LHCN-M2 (cell line): ENCODE measurements around the gene FUZ. TPM values are rescaled to one million over a fixed set of nuclear protein-coding genes. Genes with fewer than 3 reads are reported as not detected.

Source experiments
- DNase-seq: peaks from one replicate; pipeline ENCODE4 v3.0.0-alpha.2; 2012; ENCODE audit warnings: low read depth
- total RNA-seq: library from RNA; depleted of rRNA; stranded (reverse); fragments of >200 nt; gene quantifications from 2 replicates; pipeline ENCODE4 v1.2.3, GENCODE V29; 2014

The FUZ gene
- total RNA-seq, 1 experiment from 2014 or later: 27.6 TPM

DNA sequence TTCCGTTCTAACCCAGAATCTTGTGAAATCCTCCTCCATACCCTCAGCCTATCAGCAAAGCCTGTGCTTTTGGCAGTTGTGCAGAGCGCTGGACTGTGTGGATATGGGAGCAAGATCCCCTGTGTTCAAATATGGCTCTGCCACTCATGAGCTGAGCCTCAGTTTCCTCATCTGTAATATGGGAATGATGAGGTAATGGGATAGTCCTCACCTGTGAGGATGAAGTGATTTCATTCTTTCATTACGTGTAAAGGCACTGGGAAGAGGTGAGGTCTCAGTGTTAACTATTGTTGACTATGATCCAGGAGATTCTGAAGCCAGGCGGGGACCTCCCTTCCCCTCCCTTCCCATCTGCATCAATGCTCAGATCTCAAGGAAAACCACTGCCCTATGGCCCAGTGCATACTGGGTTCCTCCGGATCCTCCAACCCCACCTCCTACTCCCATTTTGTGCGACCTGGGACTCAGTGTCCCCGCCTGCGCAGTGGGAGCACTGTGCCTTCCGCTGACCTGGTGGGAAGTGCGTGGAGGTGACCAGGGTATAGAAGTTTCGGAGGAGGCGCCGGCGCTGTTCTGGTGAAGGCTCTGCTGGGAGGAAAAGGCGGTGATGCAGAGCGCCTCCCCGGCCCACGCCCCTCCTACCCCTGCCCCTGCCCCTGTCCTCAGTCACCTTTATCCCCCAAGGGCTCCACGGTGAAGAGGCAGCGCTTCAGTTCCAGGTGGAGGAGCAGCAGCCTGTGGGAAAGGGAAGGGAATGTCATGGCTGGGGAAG lies 5.0 kb downstream of the FUZ start:
- no peak for DNase-seq

DNA sequence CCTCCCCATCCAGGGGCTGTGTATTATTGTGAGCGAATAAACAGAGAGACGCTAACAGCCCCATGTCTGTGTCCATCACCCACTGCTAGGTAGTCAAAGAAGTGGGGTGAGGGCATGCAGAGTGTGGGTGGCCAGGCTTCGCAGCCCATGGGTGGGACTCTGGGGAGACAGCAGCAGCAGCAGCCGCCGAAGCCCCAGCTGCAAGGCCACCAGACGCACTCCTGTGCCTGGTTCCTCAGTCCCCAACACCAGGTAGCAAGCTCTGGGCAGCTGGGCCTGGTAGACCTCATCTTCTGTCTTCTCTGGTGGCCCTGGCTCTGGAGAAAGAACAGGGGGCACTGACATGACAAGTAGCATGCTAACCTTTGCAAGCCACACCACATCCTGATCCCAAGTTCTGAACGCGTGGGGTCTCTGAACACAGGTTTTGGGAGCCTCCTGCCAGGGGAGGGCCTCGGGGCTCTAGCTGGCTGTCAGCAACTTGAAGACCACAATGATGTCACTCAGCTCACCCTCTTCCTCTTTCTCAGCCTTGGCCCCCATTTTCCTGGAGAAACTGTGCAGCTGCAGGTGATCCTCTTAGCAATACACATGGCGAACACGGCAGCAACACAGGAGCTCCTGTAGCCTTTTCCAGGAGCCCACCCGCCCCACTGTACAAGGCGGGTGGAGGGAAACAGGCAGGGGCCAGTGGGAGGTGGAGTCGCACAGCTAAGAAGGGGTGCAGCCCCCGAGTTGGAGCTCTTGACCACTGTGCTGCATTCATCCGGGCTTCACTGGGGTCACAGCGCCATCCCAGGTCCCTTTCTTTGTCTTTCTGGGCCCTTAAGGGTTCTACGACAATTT lies 5.8 kb downstream of the FUZ start:
- no peak for DNase-seq

DNA sequence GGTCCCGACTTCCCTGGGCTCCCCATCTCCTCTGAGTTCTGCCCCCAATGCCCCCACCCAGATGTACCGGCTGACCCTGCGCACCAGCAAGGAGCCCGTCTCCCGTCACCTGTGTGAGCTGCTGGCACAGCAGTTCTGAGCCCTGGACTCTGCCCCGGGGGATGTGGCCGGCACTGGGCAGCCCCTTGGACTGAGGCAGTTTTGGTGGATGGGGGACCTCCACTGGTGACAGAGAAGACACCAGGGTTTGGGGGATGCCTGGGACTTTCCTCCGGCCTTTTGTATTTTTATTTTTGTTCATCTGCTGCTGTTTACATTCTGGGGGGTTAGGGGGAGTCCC lies 6.5 kb downstream of the FUZ start:
- no peak for DNase-seq

DNA sequence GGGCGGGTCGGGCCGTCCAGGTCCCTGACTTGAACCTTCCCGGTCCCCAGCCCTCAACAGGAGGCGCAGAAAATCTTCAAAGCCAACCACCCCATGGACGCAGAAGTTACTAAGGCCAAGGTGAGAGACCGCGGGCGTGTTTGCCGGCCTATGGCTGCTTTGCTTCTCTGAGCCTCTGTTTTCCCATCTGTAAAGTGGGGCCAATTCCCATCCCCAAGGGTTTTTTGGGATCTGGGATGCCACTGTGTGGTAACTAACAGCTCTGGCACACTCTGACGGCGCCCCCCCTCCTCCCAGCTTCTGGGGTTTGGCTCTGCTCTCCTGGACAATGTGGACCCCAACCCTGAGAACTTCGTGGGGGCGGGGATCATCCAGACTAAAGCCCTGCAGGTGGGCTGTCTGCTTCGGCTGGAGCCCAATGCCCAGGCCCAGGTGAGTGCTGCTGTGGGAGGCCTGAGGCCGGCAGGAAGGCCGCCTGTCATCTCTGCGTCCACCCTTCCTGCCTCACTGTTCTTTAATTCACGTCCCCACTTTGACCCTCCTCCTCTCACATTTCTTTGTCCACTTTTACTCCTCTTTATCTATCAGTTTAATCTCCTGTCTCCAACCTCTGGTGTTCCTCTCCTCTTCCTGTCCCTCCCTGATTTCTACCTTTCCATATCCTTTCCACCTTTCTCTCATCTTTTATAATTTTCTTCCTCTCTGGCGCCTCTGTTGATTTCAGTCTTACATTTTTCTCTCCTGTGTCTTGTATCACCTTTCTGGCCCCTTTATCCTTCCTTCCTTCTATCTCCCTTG lies 7.1 kb downstream of the FUZ start:
- no peak for DNase-seq

DNA sequence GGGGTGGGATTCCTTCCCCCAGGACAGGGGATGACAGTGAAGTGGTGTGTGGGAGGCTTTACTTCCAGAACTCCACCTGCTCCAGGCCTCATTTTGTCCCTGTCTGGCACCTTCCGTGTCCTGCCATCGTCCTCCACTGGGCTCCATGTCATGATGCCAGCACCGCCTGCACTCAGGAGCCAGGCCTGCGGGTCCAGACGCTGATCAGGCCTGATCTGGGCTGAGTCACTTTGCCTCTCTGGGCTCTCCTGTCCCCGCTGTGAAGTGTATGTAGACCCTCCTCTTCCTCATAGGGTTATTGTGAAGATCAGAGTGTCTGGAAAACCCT lies 9.6 kb downstream of the FUZ start:
- no peak for DNase-seq

DNA sequence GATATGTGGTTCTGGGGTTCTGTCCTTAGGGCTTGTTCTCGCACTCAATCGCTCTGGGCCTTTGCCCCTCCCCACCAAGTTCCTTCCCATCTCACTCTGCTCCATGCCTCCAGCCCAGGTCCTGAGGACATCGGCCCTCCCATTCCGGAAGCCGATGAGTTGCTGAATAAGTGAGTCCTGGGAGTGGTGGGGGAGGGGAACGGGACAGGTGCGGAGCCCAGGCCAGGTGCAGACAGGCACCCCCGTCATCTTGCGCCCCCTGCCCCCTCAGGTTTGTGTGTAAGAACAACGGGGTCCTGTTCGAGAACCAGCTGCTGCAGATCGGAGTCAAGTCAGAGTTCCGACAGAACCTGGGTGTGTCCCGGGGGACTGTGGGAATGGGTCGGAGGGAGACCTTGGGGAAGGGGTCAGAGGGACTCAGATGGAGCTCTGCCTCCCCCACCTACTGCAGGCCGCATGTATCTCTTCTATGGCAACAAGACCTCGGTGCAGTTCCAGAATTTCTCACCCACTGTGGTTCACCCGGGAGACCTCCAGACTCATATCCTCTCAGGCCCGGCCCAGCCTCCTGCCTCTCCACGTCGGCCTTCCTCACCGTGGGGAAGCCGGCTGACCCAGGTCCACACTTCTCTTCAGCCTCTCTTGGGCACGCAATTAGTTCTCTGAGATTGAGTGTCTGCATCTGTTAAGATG lies 10.1 kb downstream of the FUZ start:
- no peak for DNase-seq

DNA sequence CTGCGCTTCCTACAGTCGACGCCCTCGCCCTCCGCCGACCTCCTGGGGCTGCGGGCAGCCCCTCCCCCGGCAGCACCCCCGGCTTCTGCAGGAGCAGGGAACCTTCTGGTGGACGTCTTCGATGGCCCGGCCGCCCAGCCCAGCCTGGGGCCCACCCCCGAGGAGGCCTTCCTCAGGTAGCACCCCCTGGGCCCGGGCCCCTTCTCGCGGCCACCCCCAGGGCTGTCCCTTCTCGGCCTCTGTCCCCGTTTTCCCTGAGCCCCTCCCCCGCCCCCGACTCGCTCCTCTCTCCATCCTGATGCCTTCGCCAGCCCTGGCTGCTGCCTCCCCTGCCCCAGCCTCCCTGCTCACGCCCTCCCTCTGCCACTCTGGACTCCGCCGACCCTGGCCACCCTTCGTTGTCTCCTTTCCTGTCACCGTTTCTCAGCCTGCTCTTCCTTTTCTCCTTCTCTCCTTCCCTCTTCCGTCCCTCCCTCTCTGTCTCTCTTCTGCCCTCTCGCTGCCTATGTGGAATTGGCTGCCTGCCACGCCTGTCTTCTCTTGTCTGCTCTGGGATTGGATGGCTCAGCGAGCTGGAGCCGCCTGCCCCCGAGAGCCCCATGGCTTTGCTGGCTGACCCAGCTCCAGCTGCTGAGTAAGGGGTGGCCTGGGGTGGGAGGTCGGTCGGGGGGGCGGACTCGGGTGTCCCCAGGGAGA lies 11.0 kb downstream of the FUZ start:
- DNase-seq: no peak

DNA sequence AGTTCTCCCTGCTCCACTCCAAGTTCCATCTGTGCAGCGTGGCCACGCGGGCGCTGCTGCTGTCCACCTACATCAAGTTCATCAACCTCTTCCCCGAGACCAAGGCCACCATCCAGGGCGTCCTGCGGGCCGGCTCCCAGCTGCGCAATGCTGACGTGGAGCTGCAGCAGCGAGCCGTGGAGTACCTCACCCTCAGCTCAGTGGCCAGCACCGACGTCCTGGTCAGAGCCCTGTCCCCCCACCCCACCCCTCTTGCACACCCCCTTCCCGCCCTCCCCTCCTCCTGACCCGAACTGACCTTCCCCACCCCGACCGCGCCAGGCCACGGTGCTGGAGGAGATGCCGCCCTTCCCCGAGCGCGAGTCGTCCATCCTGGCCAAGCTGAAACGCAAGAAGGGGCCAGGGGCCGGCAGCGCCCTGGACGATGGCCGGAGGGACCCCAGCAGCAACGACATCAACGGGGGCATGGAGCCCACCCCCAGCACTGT lies 11.6 kb downstream of the FUZ start:
- DNase-seq: no peak

DNA sequence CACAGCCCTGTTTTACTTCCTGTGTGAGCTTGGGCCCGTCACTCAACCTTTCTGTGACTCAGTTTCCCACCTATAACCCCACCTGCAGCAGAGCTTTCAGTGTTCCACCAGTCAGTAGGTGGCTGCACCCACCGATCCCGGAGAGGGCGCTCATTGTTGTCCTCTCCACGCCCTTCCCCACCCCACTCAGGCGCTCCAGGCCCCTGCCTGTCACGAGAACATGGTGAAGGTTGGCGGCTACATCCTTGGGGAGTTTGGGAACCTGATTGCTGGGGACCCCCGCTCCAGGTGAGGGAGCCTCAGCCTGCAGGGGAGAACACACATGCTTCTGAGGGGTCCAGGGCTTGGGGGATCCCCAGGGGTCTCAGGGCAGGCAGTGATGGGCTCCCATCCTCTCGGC lies 12.3 kb downstream of the FUZ start:
- no peak for DNase-seq

DNA sequence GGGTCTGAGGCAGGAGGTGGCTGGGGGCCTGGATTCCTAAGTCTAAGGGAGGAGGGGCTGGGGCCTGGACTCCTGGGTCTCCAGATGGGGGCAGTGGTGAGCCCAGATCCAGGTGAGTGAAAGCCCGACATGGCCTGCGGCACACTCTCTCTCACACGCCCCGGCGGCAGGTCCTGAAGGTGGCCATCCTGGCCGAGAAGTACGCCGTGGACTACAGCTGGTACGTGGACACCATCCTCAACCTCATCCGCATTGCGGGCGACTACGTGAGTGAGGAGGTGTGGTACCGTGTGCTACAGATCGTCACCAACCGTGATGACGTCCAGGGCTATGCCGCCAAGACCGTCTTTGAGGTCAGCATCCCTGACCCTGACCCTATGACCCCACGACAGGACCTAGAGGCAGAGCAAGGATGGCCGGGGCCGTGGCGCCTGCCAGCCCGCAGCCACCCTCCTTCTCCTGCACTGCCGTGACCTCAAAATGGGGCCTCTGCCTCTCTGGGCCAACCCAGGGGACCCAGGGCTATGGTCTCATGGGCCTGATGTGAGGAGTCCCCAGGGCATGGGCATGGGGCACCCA lies 13.2 kb downstream of the FUZ start:
- no peak for DNase-seq

DNA sequence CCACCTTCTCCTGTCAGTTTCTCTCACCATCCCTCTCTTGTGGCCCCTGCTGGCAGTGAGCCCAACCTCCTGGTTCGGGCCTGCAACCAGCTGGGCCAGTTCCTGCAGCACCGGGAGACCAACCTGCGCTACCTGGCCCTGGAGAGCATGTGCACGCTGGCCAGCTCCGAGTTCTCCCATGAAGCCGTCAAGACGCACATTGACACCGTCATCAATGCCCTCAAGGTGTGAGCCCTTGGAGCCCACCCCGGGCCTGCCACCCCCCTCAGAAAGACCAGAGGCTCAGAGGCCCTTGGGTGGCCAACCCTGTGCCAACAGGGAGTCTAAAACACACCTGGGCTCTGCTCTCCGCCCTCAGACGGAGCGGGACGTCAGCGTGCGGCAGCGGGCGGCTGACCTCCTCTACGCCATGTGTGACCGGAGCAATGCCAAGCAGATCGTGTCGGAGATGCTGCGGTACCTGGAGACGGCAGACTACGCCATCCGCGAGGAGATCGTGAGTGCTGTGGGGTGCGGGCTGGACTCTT lies 13.8 kb downstream of the FUZ start:
- DNase-seq: no peak

DNA sequence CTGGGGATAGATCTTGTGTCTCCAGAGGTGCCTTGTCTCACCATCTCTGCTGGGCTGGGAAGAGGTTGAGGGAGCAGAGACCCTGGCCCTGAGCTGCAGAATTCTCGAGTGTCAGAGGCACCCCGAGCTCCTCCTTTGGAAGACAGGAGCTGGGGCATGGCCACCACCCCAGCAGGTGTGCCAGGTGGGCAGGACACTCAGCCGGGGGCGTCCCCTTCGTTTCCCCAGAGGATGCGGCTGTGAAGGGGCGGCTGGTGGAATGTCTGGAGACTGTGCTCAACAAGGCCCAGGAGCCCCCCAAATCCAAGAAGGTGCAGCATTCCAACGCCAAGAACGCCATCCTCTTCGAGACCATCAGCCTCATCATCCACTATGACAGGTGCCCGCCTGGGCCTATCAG lies 14.5 kb downstream of the FUZ start:
- DNase-seq: no peak

DNA sequence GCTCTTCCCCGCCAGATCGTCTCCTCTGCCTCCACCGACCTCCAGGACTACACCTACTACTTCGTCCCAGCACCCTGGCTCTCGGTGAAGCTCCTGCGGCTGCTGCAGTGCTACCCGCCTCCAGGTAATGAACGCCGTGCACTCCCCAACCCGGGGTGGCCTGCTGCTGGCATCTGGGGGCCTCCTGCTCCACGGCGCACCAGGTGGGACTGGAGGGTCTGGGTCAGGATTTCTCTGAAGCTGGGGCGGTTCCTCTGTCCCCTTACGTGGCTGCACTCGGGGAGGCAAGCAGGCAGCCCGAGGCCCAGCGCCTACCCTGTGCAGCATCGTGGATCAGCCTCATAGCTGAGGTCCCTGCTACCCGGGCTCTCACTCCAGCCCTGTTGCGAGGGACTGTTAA lies 17.5 kb downstream of the FUZ start:
- no peak for DNase-seq

DNA sequence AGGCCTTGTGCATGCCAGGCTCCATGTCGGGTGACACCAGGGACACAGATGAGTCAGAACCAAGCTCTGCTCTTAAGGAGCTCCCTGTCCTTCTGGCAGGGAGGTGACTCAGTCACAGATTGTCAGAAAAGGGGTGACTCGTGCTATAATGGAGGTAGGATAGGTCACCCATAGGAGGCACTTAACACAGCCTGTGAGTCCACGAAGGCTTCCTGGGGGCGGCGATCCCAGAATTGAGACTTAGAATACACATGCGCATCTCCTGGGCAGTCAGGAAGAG lies 19.6 kb downstream of the FUZ start:
- peak; percentile 33 for DNase-seq

DNA sequence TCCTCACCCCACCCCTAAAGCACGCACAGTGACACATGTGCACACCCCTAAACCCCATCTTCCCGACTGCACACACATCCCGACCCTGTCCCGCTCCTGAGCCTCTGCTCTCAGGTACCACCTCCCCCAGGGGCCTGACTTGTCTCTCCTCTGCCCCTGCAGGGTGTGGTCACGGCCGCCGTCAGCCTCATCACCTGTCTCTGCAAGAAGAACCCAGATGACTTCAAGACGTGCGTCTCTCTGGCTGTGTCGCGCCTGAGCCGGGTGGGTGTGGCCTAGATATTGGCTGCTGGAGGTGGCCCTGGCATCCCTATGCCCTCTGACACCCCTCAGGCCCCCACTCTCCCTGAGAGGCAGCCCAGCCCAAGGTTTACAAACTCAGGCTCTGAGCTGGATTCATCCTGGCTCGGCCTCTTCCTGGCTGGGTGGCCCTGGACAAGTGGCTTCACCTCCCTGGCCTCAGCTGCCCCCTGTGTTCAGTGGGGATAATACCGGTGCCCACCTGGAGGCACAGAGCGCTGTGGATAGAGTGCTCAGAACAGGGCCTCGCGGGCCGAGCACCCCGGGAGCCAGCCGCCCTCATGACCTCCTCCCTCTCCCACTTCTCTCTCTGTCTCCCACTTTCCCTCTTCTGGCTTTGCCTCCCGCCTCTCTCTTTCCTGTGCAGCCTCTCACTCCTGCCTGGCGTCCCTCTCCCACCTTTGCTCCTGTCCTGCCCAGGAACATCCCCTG lies 20.1 kb downstream of the FUZ start:
- DNase-seq: no peak

DNA sequence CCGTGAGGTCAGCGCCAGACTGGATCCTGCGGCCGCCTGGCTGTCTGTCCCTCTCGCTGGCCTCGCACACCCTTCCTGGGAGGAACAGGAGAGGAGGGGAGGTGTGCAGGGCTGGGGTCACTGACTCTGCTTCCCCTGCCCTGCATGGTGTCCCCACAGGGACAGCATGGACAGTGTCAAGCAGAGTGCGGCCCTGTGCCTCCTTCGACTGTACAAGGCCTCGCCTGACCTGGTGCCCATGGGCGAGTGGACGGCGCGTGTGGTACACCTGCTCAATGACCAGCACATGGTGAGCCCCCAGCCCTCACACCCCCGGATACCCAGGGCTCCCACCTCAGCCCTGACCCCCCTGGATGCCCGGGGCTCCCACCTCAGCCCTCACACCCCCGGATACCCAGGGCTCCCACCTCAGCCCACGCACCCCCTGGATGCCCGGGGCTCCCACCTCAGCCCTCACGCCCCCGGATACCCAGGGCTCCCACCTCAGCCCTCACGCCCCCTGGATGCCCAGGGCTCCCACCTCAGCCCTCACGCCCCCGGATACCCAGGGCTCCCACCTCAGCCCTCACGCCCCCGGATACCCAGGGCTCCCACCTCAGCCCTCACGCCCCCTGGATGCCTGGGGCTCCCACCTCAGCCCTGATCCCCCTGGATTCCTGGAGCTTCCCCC lies 21.2 kb downstream of the FUZ start:
- no peak for DNase-seq

DNA sequence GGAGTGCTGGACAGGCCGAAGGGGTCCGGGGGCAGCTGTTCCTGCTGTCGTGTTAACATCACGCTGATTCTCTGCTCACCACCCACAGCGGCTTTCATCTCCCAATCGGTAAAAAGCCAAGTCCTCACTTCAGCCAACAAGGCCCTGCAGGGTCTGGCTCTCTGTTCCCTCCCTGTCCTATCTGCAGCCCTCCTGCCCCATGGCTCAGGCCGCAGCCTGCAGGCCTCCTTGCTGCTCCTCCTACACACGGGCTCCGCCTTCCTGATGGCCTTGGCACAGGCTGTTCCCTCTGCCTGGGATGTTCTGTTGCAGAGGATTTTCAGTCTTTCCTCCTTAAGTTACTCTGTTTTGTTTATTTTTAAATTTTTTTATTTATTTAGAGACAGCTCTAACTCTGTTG lies 22.2 kb downstream of the FUZ start:
- no peak for DNase-seq

DNA sequence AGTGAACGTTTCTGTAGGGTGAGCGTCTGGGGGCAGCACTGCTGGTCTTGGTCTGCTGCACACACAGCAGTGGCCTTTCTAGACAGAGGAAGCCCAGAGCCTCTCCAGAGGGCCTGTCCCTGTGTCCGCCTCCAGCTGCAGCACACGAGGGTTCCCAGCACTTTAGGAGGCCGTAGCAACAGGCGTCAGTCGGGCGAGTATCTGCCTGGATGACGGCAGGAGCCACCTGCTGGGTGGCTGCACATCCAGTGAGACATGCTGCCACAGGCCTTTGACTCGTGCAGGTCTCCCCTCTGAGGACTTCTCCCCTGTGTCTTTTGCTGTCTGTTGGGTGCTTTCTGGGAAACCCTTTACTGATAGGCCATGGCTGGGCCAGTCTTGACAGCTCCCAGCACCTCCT lies 24.2 kb downstream of the FUZ start:
- DNase-seq: no peak

DNA sequence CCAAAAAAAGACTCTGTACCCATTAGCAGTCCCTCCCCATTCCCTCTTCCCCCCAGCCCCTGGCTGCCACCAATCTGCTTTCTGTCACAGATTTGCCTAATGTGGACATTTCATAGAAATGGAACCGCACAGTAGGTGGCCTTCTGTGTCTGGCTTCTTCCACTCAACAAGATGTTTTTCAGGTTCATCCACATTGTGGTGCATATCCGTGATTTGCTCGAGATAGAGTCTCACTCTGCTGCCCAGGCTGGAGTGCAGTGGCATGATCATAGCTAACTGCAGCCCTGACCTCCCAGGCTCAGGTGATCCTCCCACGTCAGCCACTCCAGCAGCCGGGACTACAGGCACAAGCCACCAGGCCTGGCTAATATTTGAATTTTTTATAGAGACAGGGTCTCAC lies 25.3 kb downstream of the FUZ start:
- no peak for DNase-seq
